GM21717 (cell line): ENCODE results near the gene SVBP.

Experiments
- ATAC-seq: cut with Tn5 transposase; IDR thresholded peaks from one replicate; pipeline ENCODE4 v1.9.1; 2021; ENCODE audit warnings: mild to moderate bottlenecking, moderate library complexity; ENCODE audit not compliant: unreplicated experiment

Gene SVBP

GRCh38 chr1:42806593-42806992 lies 10.6 kb downstream of the SVBP start:
- ATAC-seq = no peak

- ATAC-seq = no peak
These were observed 11.0 kb downstream of the SVBP start for GRCh38 chr1:42806171-42806570.

- no peak for ATAC-seq
These were observed 15.2 kb downstream of the SVBP start for GRCh38 chr1:42801832-42802473.

- ATAC-seq = no peak
These were observed 19.2 kb downstream of the SVBP start for GRCh38 chr1:42797979-42798378.

- no peak for ATAC-seq
These were observed 19.8 kb downstream of the SVBP start for GRCh38 chr1:42797414-42797813.

GRCh38 chr1:42793824-42794223 lies 23.4 kb downstream of the SVBP start:
- ATAC-seq = no peak

- ATAC-seq = no peak
These were observed 29.2 kb downstream of the SVBP start for GRCh38 chr1:42788021-42788420.

GRCh38 chr1:42786097-42786496 lies 31.1 kb downstream of the SVBP start:
- no peak for ATAC-seq

GRCh38 chr1:42784946-42785693 lies 32.1 kb downstream of the SVBP start, which contains the start of gene TMEM269:
TMEM269 (plus strand) TSS chr1:42784991; CDS start chr1:42789894, 4,903 bp downstream.
- ATAC-seq = no peak

- ATAC-seq = no peak
These were observed 32.7 kb downstream of the SVBP start for GRCh38 chr1:42784547-42784945.

- ATAC-seq = no peak
These were observed 34.1 kb downstream of the SVBP start for GRCh38 chr1:42783092-42783491.

GRCh38 chr1:42780176-42780575 lies 37.0 kb downstream of the SVBP start:
- no peak for ATAC-seq

- no peak for ATAC-seq
These were observed 37.5 kb downstream of the SVBP start for GRCh38 chr1:42779725-42780124.

- ATAC-seq = no peak
These were observed 39.3 kb downstream of the SVBP start for GRCh38 chr1:42777852-42778251.

- no peak for ATAC-seq
These were observed 40.7 kb downstream of the SVBP start for GRCh38 chr1:42776502-42776901.

- no peak for ATAC-seq
These were observed 42.2 kb downstream of the SVBP start for GRCh38 chr1:42774928-42775526.

- no peak for ATAC-seq
These were observed 43.8 kb downstream of the SVBP start for GRCh38 chr1:42773420-42773819.

GRCh38 chr1:42769811-42770210 lies 47.4 kb downstream of the SVBP start:
- ATAC-seq = no peak

- ATAC-seq = no peak
These were observed 49.0 kb downstream of the SVBP start for GRCh38 chr1:42768172-42768571.

- ATAC-seq = peak; percentile 18
These were observed 49.6 kb downstream of the SVBP start for GRCh38 chr1:42767510-42768000.

- ATAC-seq = peak; percentile 86
These were observed 50.3 kb downstream of the SVBP start, which contains the start of the genes C1orf50 and P3H1 for GRCh38 chr1:42766741-42767509. C1orf50 (plus strand) TSS chr1:42767249; CDS start chr1:42767312, 63 bp downstream. P3H1 (minus strand) TSS chr1:42767028; CDS start chr1:42766971, 57 bp downstream.
